Uterus (tissue), 2 donors: ENCODE results near the gene POLR1D.
"Not testable (repeated sequence)": the region's sequence is repeated elsewhere in the genome, so short reads cannot be mapped to it uniquely, and the experiment has no call there.

Source experiments
- CTCF ChIP-seq, 4 experiments: fragments of 200-600 bp in 2 of 4; fragments of 450-650 bp in 2 of 4; sonication (generic) in 2 of 4; IDR thresholded peaks; one replicate each; pipeline ENCODE4 v1.5.1; 2016 to 2019; ENCODE audit warnings: antibody characterized with exemption in 4 of 4, mild to moderate bottlenecking in 2 of 4, moderate library complexity in 1 of 4
- POLR2A ChIP-seq, 2 donors: fragments of 450-650 bp; IDR thresholded peaks; one replicate each; pipeline ENCODE4 v1.6.1; 2016; ENCODE audit warnings: antibody characterized with exemption in 2 of 2, mild to moderate bottlenecking in 1 of 2, moderate library complexity in 1 of 2

GRCh38 chr13:27628766-27629165 lies 7.1 kb downstream of the POLR1D start:
- not testable (repeated sequence) for TF ChIP-seq CTCF, POLR2A (IDR thresholded peaks at IDR 0.05)
